Upper lobe of left lung (tissue), 4 donors: ENCODE results near the gene RNF135.

Experiments used
- CTCF ChIP-seq, 6 experiments: fragments of 450-650 bp in 4 of 6; fragments of 200-600 bp in 2 of 6; sonication (generic) in 2 of 6; IDR thresholded peaks; one replicate each; pipeline ENCODE4 v1.5.1; 2016 to 2019; ENCODE audit warnings: antibody characterized with exemption in 6 of 6
- EP300 ChIP-seq, 4 donors: sonication (generic); formaldehyde crosslinking; IDR thresholded peaks; one replicate each; pipeline ENCODE4 v1.5.1; 2017; ENCODE audit warnings: antibody characterized with exemption in 4 of 4, control low read depth in 2 of 4
- POLR2AphosphoS5 ChIP-seq, 2 donors: sonication (generic); formaldehyde crosslinking; IDR thresholded peaks; one replicate each; pipeline ENCODE4 v1.5.1; 2017; ENCODE audit warnings: antibody characterized with exemption in 2 of 2

GRCh38 chr17:30997270-30997669, 26.4 kb downstream of the RNF135 start:
- TF ChIP-seq POLR2AphosphoS5 (IDR thresholded peaks at IDR 0.05) (no peak), CTCF (IDR thresholded peaks at IDR 0.05) (no peak), EP300 (IDR thresholded peaks at IDR 0.05) (no peak)
